Activated T-cell treated with anti-CD3 and anti-CD28 coated beads, Interleukin-2, amount 50 U/mL, for 4 hours (primary cell): ENCODE measurements around the gene SPACA1. TPM values are rescaled to one million over a fixed set of nuclear protein-coding genes. Genes with fewer than 3 reads are reported as not detected.

Source experiments
- ATAC-seq, 2 donors: fragments of 200-7000 bp; cut with Tn5 transposase; one replicate each; pipeline ENCODE4 v1.10.0; 2021
- DNase-seq: peaks from one replicate; pipeline ENCODE4 v3.0.0-alpha.2; 2020
- H3K27me3 Mint-ChIP-seq: one replicate; pipeline ENCODE4 v1.8.0; 2021; ENCODE audit warnings: low read depth, mixed read lengths
- H3K36me3 Mint-ChIP-seq: one replicate; pipeline ENCODE4 v1.8.0; 2022; ENCODE audit warnings: mixed read lengths; ENCODE audit not compliant: insufficient read depth
- H3K4me1 Mint-ChIP-seq: one replicate; pipeline ENCODE4 v1.8.0; 2021; ENCODE audit warnings: low read depth, mixed read lengths
- H3K4me3 Mint-ChIP-seq: one replicate; pipeline ENCODE4 v1.8.0; 2021; ENCODE audit warnings: mild to moderate bottlenecking, moderate library complexity, mixed read lengths
- H3K9me3 Mint-ChIP-seq: one replicate; pipeline ENCODE4 v1.8.0; 2021; ENCODE audit warnings: mixed read lengths
- total RNA-seq, 3 donors: library from RNA; stranded (reverse); gene quantifications; one replicate each; pipeline ENCODE4 v1.2.1, GENCODE V29; 2021

Gene SPACA1
- total RNA-seq, 3 donors from 2014 or later, result not detected

DNA sequence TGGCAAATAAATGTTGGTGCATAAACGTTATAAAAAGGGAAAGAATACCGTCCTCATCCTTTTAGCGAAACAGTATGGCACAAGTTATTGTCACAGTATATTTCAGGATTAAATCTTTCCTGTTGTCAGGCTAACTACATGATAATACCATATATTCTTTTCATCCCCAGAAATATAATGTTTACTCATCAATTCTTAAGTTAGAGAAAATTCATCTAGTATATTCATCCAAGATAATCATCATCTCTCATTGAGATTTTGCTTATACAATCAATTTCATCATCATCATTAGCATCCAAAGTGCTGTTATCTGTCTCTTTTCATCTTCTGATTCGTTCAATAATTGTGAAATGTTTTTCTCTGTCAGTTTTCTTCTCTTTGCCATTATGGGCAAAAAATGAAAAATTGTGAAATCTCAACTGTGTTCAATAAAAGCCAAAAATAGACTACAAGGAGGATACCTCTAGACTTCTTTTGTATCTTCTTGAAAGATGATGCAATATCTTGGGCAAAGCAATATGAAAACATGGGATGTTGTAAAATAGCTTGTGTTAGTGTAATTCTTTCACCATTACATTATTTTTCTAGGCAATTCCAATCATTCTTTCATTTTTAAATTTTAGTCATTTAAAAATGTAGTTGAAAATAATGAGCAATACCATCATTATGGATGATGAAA, 2.6 kb downstream of the SPACA1 start:
- H3K9me3 Mint-ChIP-seq, result no peaks in the 10 kb centered on the region
- no peak for DNase-seq
- H3K4me3 Mint-ChIP-seq, result no peak overlapping the region
- no peaks in the 10 kb centered on the region for H3K36me3 Mint-ChIP-seq
- ATAC-seq, result no peak
- H3K4me1 Mint-ChIP-seq, result no peaks in the 10 kb centered on the region
- H3K27me3 Mint-ChIP-seq, result peaks cover 16% of the 10 kb centered on the region

DNA sequence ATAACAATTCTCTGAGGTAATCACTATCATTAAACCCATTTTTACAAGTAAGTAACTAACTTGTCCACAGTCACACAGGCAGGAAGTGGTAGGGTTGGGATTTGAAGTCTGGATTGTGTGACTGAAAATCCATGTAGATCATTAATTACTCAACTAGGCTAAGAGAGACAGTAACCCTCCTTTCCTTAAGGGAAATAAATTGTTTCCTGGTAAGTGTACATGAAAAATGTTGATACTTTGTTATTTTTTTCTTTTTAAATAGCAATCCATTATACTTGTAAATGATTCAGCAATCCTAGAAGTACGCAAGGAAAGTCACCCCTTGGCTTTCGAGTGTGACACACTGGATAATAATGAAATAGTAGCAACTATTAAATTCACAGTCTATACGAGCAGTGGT, 11.6 kb downstream of the SPACA1 start:
- ATAC-seq, result no peak
- DNase-seq, result no peak
- Mint-ChIP-seq H3K9me3 (no peaks in the 10 kb centered on the region), H3K4me3 (no peak overlapping the region), H3K27me3 (peaks cover 17% of the 10 kb centered on the region), H3K4me1 (no peaks in the 10 kb centered on the region), H3K36me3 (no peaks in the 10 kb centered on the region)

DNA sequence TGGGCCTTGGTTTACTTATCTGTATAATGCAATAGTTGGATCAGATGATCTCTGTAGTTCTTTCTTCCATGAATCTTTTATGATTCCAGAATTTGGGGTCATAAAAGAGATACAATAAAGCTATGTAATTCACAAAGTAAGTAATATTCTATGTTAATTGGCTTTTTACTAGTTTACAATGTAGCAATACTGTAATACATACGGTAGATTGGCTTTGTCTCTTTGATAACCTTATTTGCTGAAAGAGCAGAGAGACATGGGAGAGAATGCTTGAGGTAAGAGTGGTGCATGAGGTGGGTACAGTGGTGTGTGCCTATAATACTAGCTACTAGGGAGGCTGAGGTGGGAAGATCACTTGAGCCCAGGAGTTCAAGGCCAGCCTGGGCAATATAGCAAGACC, 14.7 kb downstream of the SPACA1 start:
- H3K27me3 Mint-ChIP-seq, result peaks cover 11% of the 10 kb centered on the region
- H3K4me1 Mint-ChIP-seq, result no peaks in the 10 kb centered on the region
- no peak overlapping the region for H3K4me3 Mint-ChIP-seq
- no peaks in the 10 kb centered on the region for H3K9me3 Mint-ChIP-seq
- ATAC-seq, result no peak
- DNase-seq, result no peak
- no peaks in the 10 kb centered on the region for H3K36me3 Mint-ChIP-seq

DNA sequence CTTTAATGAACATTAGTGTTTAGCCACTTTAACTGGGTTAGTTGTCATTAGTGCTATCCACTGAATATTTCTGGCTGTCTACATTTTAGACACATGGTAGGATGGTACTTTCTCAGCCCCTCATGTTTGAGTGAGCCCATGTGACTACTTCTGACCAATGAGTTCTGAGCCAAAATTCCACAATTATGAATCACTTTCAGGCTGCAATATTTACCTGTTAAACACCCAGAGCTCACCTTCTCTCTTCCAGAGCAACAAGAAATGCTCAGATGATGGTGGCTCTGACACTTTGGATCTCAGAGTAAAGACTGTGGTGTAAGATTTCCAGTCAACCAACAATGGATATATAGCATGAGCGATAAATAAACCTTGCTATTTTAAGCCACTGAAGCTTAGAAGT, 24.8 kb downstream of the SPACA1 start:
- peaks cover 4% of the 10 kb centered on the region for H3K27me3 Mint-ChIP-seq
- H3K36me3 Mint-ChIP-seq, result no peaks in the 10 kb centered on the region

DNA sequence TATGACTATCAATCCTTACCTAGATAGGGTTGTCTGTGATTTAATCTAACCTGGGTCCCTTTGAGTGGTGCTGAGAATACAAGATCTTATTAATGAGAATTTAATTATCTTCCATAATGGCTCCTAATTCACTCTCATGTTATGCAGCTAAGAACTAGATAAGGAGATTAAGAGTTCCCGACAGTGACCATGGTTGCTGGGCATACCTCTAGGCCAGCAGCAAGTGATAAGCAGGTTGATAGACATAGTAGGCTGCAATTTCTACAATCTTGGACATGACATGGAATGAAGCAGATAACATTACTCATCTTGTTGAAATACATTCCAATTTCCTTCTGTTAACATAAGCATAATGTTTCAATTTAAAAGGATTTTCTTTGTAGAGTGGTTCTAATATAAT, 27.1 kb downstream of the SPACA1 start:
- Mint-ChIP-seq H3K27me3 (peaks cover 7% of the 10 kb centered on the region), H3K4me3 (no peak overlapping the region), H3K9me3 (peaks cover 7% of the 10 kb centered on the region), H3K36me3 (no peaks in the 10 kb centered on the region), H3K4me1 (no peaks in the 10 kb centered on the region)
- DNase-seq (no peak), ATAC-seq (no peak)

More for the DNA sequence above, 24.8 kb downstream of the SPACA1 start:
- DNase-seq, result no peak
- H3K4me1 Mint-ChIP-seq, result no peaks in the 10 kb centered on the region
- ATAC-seq, result no peak
- H3K4me3 Mint-ChIP-seq, result no peak overlapping the region
- H3K9me3 Mint-ChIP-seq, result peaks cover 14% of the 10 kb centered on the region

DNA sequence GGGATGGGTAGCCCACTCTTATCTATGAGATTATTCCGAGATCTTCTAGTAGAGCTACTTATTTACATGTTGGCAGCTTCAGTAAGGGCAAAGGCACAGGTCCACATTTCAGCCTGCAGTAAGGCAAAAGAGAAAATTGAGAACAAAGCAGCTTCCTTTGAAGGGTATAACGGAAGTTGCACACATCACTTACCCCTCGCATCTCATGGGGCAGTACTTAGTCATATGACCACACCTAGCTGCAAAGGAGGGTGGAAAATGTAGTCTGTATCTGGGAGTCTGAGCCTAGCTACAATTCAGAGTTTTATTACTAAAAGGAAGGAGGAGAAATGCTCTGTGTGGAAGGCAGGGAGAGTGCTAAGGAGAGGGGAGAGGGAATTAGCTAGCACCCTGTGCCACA, 29.7 kb downstream of the SPACA1 start:
- DNase-seq, result no peak
- no peak for ATAC-seq
- H3K4me1 Mint-ChIP-seq, result no peaks in the 10 kb centered on the region

DNA sequence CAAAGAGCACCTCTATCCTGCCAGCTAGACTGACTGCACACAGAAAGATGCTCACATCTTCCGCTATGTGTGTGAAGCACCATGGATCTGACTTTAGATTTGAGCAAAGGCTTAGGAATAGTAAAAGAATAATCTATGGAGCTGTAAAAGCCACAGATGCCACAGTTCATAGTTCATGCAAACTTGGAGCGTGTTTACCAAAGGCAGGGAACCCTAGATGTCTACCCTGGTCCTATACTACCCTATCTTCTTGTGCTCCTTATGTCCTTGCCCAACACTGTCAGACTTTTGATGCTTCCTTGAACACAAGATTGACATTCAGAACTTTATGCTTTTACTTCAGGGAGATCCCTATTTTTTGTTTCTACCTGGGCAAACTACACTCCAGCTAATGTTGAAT, 39.2 kb downstream of the SPACA1 start:
- H3K4me3 Mint-ChIP-seq, result no peak overlapping the region
- no peak for ATAC-seq
- no peaks in the 10 kb centered on the region for H3K9me3 Mint-ChIP-seq
- H3K27me3 Mint-ChIP-seq, result peaks cover 14% of the 10 kb centered on the region
- no peak for DNase-seq
- no peaks in the 10 kb centered on the region for H3K36me3 Mint-ChIP-seq
- H3K4me1 Mint-ChIP-seq, result no peaks in the 10 kb centered on the region

More for the DNA sequence above, 29.7 kb downstream of the SPACA1 start:
- Mint-ChIP-seq H3K36me3 (no peaks in the 10 kb centered on the region), H3K4me3 (no peak overlapping the region), H3K27me3 (peaks cover 7% of the 10 kb centered on the region), H3K9me3 (no peaks in the 10 kb centered on the region)

DNA sequence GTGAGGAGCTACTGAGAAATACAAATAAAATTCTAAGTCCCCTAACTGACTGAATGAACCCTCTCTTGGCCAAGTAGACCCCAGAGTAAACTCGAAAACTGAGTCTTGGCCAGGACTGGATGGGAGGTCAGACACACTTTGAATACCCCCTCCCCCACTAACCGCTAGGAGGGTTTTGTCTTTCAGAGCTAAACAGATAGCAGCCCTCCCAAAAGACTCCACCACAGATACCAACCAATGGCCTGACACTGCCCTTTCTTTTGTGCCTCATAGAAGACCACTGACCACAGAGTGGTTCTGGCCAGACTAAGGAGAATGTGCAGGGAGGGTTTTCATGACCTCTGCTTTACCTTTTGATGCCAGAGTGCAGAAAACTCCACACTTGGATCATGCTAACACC, 42.1 kb downstream of the SPACA1 start:
- no peaks in the 10 kb centered on the region for H3K4me1 Mint-ChIP-seq
- DNase-seq (no peak), ATAC-seq (no peak)
- no peaks in the 10 kb centered on the region for H3K9me3 Mint-ChIP-seq
- H3K36me3 Mint-ChIP-seq, result no peaks in the 10 kb centered on the region
- no peak overlapping the region for H3K4me3 Mint-ChIP-seq
- peaks cover 17% of the 10 kb centered on the region for H3K27me3 Mint-ChIP-seq

DNA sequence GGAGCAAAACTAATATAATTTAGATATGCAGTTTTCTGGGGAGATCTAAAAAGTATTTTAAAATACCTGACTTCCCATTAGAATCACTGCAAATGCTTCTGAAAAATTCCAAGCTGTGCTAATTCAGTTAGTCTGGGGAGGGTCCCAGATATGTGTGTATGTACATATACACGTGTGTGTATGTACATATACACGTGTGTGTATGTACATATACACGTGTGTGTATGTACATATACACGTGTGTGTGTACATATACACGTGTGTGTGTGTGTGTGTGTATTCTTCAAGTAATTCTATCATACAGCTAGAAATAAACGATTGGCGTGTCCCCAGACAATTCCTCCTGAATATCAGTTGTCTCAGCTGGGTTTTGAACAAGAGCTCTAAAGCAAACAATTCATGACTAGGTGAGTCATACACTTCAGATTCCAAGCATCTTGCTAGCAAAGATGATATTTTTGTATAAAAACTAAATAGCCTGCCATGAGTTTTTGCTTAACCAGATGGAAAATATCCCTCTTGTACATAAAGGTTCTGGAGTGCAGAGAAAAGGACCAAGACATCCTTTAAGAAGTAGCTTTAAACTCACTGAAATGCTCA, 58.2 kb downstream of the SPACA1 start:
- ATAC-seq (no peak), DNase-seq (no peak)
- H3K36me3 Mint-ChIP-seq, result no peaks in the 10 kb centered on the region
- H3K27me3 Mint-ChIP-seq, result peaks cover 2% of the 10 kb centered on the region
- H3K4me3 Mint-ChIP-seq, result no peak overlapping the region
- no peaks in the 10 kb centered on the region for H3K9me3 Mint-ChIP-seq
- H3K4me1 Mint-ChIP-seq, result no peaks in the 10 kb centered on the region

DNA sequence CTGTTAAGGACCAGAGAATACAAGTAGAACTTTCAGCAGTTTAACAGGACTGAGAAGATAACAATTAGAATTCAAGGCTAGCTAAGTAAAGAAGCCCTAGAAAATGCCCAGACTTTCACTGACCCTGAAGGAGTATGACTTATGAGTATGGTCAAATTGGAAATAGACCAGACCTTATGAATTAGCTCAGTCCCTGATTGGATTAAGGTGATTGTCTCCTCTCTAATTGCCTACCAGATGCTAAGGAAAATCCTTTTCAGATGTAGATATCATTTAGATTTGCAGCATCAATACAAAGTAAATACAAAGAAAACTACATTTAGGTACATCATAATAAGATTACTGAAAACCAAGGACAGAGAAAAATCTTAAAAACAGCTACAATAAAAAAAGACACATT, 59.6 kb downstream of the SPACA1 start:
- ATAC-seq (no peak), DNase-seq (no peak)
- Mint-ChIP-seq H3K36me3 (no peaks in the 10 kb centered on the region), H3K27me3 (peaks cover 4% of the 10 kb centered on the region), H3K9me3 (no peaks in the 10 kb centered on the region), H3K4me3 (no peak overlapping the region), H3K4me1 (no peaks in the 10 kb centered on the region)

DNA sequence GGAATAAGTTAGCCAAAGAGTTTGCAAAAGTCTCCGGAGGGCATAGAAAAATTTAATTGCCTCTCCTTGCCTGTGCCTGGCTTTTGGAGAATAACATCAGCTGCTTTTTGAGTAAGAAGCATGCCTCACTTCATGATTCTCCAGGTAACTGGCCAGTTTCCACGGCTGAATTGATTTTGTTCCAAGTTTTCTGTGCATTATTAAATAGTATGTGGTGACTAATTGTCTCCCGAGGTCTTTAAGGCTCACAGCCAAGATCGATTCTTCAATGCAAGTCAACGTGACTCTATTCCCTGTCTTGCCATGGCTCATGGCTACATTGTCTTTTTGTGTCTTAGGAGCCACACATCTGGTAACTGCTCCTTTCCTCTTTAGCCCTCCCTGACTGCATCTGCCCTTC, 64.3 kb downstream of the SPACA1 start:
- Mint-ChIP-seq H3K9me3 (no peaks in the 10 kb centered on the region), H3K36me3 (no peaks in the 10 kb centered on the region), H3K4me3 (no peak overlapping the region), H3K4me1 (no peaks in the 10 kb centered on the region), H3K27me3 (peaks cover 14% of the 10 kb centered on the region)
- ATAC-seq (no peak), DNase-seq (no peak)

DNA sequence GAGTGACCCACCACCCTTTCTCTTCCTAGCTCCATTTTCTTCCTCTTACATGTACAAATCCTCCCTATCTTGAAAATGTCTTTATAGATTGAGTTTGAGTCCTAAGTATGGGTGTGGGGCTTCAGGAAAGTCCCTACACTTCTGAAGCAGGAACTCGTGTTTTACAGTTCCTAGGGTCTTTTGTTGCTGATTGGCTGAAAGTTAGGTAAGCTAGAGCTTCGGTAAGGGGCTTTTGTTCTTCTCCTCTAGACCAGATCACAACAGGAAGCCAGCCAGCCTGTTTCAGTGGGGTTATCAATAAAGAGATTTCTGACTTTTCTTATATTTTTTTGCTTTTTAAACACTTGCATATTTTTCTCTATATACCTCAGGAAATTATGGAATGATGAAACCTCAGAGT, 67.2 kb downstream of the SPACA1 start:
- H3K4me3 Mint-ChIP-seq, result no peak overlapping the region
- ATAC-seq (no peak), DNase-seq (no peak)
- H3K9me3 Mint-ChIP-seq, result no peaks in the 10 kb centered on the region
- H3K27me3 Mint-ChIP-seq, result peaks cover 21% of the 10 kb centered on the region
- H3K36me3 Mint-ChIP-seq, result no peaks in the 10 kb centered on the region
- H3K4me1 Mint-ChIP-seq, result no peaks in the 10 kb centered on the region

DNA sequence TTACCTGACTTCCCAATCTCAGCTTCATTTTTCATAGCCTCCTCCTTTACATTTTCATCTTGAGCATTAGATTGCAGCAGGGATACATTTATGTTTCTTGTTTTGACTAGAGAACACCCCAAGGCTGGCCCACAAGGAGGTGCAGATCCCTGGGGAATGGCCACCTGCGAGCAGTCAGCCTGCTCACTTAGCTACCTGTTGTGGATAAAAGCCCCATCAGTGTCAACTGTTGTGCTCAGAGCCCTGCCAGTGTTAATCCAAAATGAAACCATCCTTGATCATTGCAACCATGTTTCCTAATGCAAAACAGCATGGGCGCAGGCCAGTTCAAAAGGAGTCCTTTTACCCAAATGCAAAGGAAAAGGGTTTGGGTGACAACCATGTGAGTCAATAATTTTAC, 67.7 kb downstream of the SPACA1 start:
- ATAC-seq (no peak), DNase-seq (no peak)
- Mint-ChIP-seq H3K27me3 (peaks cover 25% of the 10 kb centered on the region), H3K4me3 (no peak overlapping the region), H3K4me1 (no peaks in the 10 kb centered on the region), H3K36me3 (no peaks in the 10 kb centered on the region), H3K9me3 (no peaks in the 10 kb centered on the region)

DNA sequence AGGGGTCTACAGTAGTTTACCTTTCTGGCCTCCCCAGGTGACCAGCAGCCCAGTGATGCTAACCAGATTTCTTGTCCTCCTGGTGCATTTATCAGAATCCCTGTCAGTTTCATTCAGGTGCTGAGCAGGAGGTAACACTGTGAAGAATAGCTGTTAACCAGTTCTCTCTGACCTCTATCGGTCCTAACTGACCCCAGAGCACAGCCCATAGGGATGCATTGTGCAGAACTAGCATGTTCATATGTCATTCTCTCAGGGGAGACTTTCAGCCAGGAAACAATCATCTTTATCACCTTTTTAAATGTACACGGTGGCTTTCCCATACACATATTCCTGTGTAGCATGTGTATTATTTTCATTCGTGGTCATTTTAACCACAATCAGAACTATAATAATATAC, 68.6 kb downstream of the SPACA1 start:
- H3K36me3 Mint-ChIP-seq, result no peaks in the 10 kb centered on the region

More for the DNA sequence above, 68.6 kb downstream of the SPACA1 start:
- DNase-seq, result no peak
- no peaks in the 10 kb centered on the region for H3K4me1 Mint-ChIP-seq
- H3K27me3 Mint-ChIP-seq, result peaks cover 25% of the 10 kb centered on the region
- no peaks in the 10 kb centered on the region for H3K9me3 Mint-ChIP-seq
- no peak for ATAC-seq
- H3K4me3 Mint-ChIP-seq, result no peak overlapping the region
